IPS-15b (cell line): ENCODE results near the gene ZNF302.
"Not testable (repeated sequence)": the region's sequence is repeated elsewhere in the genome, so short reads cannot be mapped to it uniquely, and the experiment has no call there.

Experiments
- H3K27me3 ChIP-seq: one replicate; pipeline ENCODE4 v1.6.1; 2013; ENCODE audit warnings: low read length; ENCODE audit not compliant: control insufficient read depth, insufficient read depth
- H3K36me3 ChIP-seq: one replicate; pipeline ENCODE4 v1.6.1; 2013; ENCODE audit warnings: low read length; ENCODE audit not compliant: control insufficient read depth, insufficient read depth
- H3K4me1 ChIP-seq: one replicate; pipeline ENCODE4 v1.6.1; 2013; ENCODE audit warnings: mild to moderate bottlenecking, low read length; ENCODE audit not compliant: control insufficient read depth, insufficient read depth
- H3K4me3 ChIP-seq: one replicate; pipeline ENCODE4 v1.5.1; 2013; ENCODE audit warnings: low read depth, low read length
- H3K9ac ChIP-seq: one replicate; pipeline ENCODE4 v1.6.1; 2013; ENCODE audit warnings: low read depth, mild to moderate bottlenecking, low read length
- H3K9me3 ChIP-seq: one replicate; pipeline ENCODE4 v1.6.1; 2013; ENCODE audit warnings: mild to moderate bottlenecking, low read length; ENCODE audit not compliant: control insufficient read depth, insufficient read depth

ZNF302 gene

DNA sequence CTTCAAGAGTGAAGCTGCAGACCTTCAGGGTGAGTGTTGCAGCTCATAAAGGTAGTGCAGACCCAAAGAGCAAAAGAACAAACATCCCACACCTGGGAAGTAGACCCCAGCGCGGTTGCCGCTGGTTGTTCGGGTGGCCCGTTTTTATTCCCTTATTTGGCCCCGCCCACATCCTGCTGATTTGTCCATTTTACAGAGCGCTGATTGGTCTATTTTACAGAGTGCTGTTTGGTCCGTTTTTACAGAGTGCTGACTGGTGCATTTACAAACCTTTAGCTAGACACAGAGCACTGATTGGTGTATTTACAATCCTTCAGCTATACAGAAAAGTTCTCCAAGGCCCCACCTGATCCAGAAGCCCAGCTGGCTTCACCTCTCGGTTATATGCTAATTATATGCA lies 1.6 kb upstream of the ZNF302 start:
- Histone ChIP-seq H3K4me3 (no peak overlapping the region), H3K9ac (no peak overlapping the region), H3K36me3 (peaks cover 3% of the 10 kb centered on the region), H3K4me1 (no peaks in the 10 kb centered on the region), H3K27me3 (peaks cover 4% of the 10 kb centered on the region), H3K9me3 (no peaks in the 10 kb centered on the region)

DNA sequence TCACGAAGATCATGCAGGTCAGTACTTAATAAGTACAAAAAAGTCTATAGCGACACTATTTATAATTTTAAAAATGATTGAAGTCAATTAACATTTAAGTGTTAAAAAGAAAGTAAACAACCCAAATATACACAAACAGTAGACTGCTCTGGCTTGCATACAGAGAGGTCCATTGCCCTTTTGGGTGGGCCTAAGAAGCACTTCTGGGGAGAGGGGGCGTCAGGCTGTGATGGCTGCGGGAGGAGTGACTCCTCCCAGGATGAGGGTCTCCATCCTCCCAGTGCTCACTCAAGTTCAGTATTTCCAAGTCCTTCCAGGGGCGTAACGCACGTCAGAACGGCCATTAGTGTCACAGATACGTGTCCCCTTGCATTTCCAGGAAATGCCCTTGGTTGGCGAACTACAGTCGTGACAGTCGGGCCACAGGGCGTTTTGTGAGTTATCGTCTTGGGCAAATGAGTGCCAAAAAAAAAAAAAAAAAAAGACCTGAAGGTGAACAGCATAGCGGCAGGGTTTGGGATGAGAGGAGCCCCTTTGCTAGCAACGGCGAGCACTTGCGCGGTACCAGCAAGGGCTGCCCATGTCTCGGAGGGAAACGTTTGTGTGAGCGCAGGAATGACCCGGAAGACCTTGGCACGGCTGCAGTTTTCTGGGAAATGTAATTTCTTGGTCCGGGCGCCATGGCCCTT lies 637 bp upstream of the ZNF302 start, which contains the start of gene SCGB2B2:
TSS of gene SCGB2B2 (minus strand) at position 463 of the 689 bp plus-strand sequence. CDS start 82,596 bp downstream, outside the sequence.
- peak within 1 kb of the TSS; percentile 88 for H3K4me3 ChIP-seq
- H3K9ac ChIP-seq = peak within 1 kb of the TSS; percentile 95
- no peaks in the 10 kb centered on the region for H3K9me3 ChIP-seq
- peaks cover 3% of the 10 kb centered on the region for H3K36me3 ChIP-seq
- peaks cover 4% of the 10 kb centered on the region for H3K27me3 ChIP-seq
- no peaks in the 10 kb centered on the region for H3K4me1 ChIP-seq

DNA sequence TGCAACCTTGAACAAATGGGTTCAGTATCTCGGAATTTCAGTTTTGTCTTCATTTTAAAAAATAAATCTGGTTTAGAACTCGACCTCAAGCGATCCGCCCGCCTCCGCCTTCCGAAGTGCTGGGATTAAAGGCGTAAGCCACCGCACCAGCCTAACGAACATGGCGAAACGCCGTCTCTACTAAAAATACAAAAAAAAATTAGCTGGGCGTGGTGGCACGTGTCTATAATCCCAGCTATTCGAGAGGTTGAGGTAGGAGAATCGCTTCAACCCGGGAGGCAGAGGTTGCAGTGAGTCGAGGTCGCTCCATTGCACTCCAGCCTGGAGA lies 571 bp downstream of the ZNF302 start:
- no peaks in the 10 kb centered on the region for H3K9me3 ChIP-seq
- H3K4me3 ChIP-seq = peak overlapping the region; percentile 88
- peaks cover 3% of the 10 kb centered on the region for H3K27me3 ChIP-seq
- peak overlapping the region; percentile 95 for H3K9ac ChIP-seq
- H3K4me1 ChIP-seq = no peaks in the 10 kb centered on the region
- H3K36me3 ChIP-seq = peaks cover 3% of the 10 kb centered on the region

DNA sequence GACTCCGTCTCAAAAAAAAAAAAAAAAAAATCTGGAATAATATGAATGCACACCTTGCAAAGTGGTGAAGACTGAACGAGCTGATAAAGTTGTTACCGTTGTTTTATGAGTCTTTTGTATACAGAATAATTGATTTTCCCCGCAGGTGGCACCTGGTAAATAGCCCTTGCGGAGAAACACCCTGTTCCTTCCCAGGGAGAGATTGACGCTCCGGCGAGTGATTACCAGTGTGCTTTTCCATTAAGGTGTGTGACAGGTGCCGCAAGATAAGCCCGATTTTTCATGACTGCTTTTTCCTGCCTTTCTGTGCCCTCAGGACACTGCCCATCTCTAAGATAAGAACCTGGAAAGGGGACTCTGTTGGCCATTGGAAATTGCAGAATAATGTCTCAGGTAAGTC lies 943 bp downstream of the ZNF302 start:
- Histone ChIP-seq H3K27me3 (peaks cover 3% of the 10 kb centered on the region), H3K4me3 (peak overlapping the region; percentile 88), H3K9ac (no peak overlapping the region), H3K9me3 (no peaks in the 10 kb centered on the region), H3K36me3 (peaks cover 3% of the 10 kb centered on the region), H3K4me1 (no peaks in the 10 kb centered on the region)

DNA sequence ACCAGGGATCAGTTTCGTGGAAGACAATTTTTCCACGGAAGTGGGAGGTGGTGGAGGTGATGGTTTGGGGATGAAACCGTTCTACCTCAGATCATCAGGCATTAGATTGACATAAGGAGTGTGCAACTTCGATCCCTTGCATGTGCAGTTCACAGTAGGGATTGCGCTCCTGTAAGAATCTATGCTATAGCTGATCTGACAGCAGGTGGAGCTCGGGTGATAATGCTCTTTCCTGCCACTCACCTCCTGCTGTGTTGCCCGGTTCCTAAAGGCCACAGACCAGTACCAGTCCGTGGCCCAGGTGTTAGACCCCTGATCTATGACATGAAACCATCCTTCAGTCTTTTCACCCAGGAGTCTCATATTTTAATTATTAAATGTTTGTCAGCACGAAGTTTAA lies 4.0 kb downstream of the ZNF302 start:
- Histone ChIP-seq H3K9me3 (no peaks in the 10 kb centered on the region), H3K4me3 (no peak overlapping the region), H3K36me3 (peaks cover 3% of the 10 kb centered on the region), H3K4me1 (no peaks in the 10 kb centered on the region), H3K9ac (no peak overlapping the region), H3K27me3 (no peaks in the 10 kb centered on the region)

DNA sequence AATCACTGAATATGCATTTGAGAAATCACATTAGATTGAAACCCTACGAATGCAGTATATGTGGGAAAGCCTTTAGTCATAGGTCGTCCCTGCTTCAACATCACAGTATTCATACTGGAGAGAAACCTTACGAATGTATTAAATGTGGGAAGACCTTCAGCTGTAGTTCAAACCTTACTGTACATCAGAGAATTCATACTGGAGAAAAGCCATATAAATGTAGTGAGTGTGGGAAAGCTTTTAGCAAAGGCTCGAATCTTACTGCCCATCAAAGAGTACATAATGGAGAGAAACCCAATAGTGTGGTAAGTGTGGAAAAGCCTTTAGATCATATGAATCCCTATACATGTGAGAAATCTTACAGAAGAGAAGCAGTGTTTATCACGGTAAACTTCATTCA lies 7.8 kb downstream of the ZNF302 start:
- not testable (repeated sequence) for H3K27me3 ChIP-seq, H3K9me3 ChIP-seq, H3K4me3 ChIP-seq, H3K9ac ChIP-seq, H3K36me3 ChIP-seq, H3K4me1 ChIP-seq

DNA sequence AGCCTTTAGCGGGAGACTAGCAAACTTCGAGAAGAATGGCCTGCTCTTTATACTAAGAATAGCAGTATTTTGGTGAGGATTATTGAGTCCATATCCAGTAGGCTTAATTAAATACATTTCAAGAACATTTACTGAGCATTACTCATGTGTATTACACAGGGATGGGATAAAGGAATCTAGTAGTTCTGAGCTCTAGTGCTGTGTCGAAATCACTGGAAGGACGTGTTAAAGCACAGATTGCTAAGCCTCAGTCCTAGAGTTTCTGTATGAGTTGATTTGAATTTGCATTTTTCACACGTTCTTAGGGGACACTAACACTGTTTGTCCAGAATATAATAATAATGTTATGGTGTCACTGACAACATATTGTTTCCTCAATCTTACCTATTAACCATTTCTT lies 9.0 kb downstream of the ZNF302 start:
- Histone ChIP-seq H3K36me3 (no peaks in the 10 kb centered on the region), H3K4me1 (no peaks in the 10 kb centered on the region), H3K27me3 (peaks cover 7% of the 10 kb centered on the region), H3K9me3 (no peaks in the 10 kb centered on the region), H3K9ac (no peak overlapping the region), H3K4me3 (no peak overlapping the region)

DNA sequence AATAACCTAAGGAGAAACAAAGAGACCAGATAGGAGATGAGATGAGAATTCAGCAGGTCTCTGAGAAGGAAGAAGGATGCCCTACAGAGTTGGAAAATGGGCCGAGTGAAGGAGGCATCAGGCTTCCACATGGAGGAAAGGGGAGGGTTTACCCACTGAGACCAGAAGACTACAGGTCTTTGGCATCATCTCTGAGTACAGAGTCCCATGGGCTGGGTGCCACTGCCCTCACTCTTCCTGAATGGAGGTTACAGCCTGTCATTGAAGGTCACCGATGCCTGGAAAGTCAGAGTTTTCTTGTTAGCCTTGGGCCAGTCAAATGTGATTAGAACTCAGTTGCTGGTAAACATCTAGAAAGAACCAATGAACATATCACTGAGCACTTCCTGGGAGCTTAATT lies 9.9 kb downstream of the ZNF302 start:
- Histone ChIP-seq H3K4me3 (no peak overlapping the region), H3K27me3 (peaks cover 7% of the 10 kb centered on the region), H3K36me3 (no peaks in the 10 kb centered on the region), H3K9me3 (no peaks in the 10 kb centered on the region), H3K9ac (no peak overlapping the region), H3K4me1 (no peaks in the 10 kb centered on the region)

DNA sequence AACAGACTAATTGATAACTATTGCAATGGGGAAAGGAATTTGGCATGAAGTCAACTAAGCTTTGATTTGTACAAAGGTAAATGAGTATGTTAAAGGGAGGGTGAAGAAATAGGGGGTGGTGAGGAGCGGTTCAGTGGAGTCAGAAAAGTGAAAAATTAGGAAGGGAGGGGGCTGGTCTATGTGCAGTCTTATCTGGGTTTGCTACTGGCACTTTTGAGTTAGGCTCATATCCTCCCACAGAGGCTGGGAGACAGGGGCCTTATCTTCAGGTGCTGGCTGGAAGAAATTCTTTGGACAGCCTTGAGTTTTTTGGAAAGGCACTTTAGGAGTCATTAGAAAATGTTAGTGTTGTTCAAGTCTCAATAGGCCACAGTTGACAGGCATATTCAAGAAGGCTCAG lies 11.1 kb downstream of the ZNF302 start:
- no peak overlapping the region for H3K4me3 ChIP-seq
- no peaks in the 10 kb centered on the region for H3K36me3 ChIP-seq
- no peaks in the 10 kb centered on the region for H3K9me3 ChIP-seq
- H3K9ac ChIP-seq = no peak overlapping the region
- H3K27me3 ChIP-seq = peaks cover 7% of the 10 kb centered on the region
- no peaks in the 10 kb centered on the region for H3K4me1 ChIP-seq

DNA sequence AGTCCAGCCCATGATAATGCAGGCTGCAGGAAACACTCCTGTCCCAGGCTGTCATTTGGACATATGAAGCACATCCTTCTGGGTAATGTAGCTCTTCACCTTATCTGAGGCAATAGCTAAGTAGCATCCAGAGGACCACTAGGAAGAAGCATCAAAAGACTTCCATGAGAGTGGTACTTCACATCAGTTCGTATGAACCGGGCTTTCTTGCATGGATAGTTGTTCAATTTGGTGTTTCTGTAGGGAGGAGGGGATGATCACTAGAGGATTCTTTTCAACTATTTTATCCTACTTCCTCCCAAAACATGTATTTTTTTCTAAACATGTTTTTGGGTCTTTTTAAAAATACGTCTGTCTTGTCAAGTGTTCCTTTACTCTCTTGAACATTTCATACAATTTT lies 12.9 kb downstream of the ZNF302 start:
- no peaks in the 10 kb centered on the region for H3K9me3 ChIP-seq
- no peak overlapping the region for H3K4me3 ChIP-seq
- H3K4me1 ChIP-seq = no peaks in the 10 kb centered on the region
- H3K27me3 ChIP-seq = peaks cover 7% of the 10 kb centered on the region
- no peaks in the 10 kb centered on the region for H3K36me3 ChIP-seq
- H3K9ac ChIP-seq = no peak overlapping the region

DNA sequence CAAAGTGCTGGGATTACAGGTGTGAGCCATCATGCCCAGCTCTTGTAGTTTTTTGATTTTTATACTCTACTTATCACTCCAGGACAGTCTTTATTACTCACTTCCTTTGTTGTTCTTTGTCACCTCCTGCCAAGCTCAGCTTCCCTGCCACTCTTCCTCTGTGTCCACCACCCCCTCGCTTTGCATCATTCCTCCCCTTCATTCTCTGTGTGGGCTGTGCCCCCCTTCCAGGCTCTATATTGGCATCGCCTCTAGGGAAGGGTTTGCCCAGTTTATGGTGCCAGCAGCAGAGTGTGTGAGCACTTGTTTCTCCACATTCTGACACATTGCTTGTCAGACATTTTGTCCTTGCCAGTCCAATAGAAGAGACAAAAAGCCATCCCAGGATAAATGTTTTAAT lies 15.1 kb downstream of the ZNF302 start:
- H3K4me3 ChIP-seq = no peak overlapping the region
- no peaks in the 10 kb centered on the region for H3K36me3 ChIP-seq
- H3K27me3 ChIP-seq = peaks cover 7% of the 10 kb centered on the region
- no peaks in the 10 kb centered on the region for H3K4me1 ChIP-seq
- no peak overlapping the region for H3K9ac ChIP-seq
- H3K9me3 ChIP-seq = no peaks in the 10 kb centered on the region

DNA sequence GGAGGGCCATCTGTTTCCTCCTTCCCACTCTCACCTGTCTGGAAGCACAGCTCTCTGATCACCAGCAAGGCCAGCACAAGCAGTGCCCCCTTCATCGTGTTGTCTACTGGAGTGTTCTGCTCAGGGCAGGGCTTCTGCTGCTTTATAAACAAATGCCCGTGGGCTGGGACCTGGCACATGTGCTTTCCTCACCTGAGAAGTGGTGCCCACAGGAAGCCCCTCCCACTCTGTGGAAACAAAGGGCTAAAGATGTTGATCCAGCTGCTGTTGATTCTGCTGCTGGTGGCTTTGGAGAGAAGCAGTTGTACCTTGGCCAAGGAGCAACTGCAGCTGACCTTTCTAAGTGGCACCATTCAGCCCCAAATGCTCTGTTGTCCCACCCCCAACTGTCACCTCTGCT lies 30.2 kb downstream of the ZNF302 start:
- peaks cover 2% of the 10 kb centered on the region for H3K9me3 ChIP-seq
- H3K36me3 ChIP-seq = no peaks in the 10 kb centered on the region
- H3K4me1 ChIP-seq = peaks cover 8% of the 10 kb centered on the region
- H3K4me3 ChIP-seq = no peak overlapping the region
- no peak overlapping the region for H3K9ac ChIP-seq
- no peaks in the 10 kb centered on the region for H3K27me3 ChIP-seq
